IPS DF 19.7 (cell line): ENCODE measurements around the gene CYS1.
"Not testable (repeated sequence)": the region's sequence is repeated elsewhere in the genome, so short reads cannot be mapped to it uniquely, and the experiment has no call there.

Source experiments
- DNase-seq: peaks from one replicate; pipeline ENCODE4 v3.0.0-alpha.2; 2013; ENCODE audit warnings: low read depth, low spot score

The CYS1 gene

DNA sequence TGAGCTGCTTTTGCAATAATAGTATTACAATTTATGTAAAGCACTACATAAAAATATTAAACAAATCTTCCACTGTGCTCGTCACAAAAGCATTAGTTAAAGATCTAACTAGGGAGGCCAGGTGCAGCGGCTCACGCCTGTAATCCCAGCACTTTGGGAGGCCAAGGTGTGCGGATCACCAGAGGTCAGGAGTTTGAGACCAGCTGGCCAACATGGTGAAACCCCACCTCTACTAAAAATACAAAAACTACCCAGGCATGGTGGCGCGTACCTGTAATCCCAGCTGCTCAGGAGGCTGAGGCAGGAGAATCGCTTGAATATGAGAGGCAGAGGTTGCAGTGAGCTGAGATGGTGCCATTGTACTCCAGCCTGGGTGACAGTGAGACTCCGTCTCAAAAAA lies 49.4 kb downstream of the CYS1 start:
- DNase-seq: not testable (repeated sequence)

DNA sequence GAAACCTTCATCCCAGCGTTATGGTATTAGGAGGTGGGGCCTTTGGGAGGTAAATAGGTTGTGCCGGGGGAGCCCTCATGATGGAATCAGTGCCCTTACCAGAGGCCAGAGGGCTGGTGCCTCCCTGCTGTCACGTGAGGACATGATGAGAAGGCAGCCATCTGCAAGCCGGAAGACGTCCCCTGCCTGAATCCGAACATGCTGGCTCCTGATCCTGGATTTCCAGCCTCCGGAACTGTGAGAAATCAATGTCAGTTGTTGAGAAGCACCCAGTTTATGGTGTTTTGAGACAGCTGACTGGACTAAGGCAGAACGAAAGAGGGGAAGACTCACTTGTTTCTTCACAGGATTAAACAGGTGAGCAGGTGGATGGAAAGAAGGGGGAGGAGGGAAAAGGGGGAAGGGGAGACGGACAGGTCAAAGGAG lies 49.9 kb downstream of the CYS1 start:
- no peak for DNase-seq

DNA sequence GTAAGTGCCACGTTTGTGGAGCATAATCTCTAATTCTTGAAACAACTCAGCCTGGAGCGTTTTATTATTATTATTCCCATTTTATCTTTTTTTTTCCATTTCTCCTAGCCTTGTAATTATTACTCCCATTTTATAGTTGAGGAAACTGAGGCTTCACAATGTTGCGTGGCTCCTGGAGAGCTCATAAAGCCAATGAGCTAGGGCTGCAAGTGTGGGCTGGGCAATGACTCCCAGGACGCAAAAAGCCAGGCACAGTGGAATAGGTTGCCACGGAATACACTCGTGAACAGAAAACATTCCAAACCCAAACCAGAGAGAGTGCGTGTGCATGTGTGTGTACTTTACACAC lies 50.4 kb downstream of the CYS1 start:
- no peak for DNase-seq

DNA sequence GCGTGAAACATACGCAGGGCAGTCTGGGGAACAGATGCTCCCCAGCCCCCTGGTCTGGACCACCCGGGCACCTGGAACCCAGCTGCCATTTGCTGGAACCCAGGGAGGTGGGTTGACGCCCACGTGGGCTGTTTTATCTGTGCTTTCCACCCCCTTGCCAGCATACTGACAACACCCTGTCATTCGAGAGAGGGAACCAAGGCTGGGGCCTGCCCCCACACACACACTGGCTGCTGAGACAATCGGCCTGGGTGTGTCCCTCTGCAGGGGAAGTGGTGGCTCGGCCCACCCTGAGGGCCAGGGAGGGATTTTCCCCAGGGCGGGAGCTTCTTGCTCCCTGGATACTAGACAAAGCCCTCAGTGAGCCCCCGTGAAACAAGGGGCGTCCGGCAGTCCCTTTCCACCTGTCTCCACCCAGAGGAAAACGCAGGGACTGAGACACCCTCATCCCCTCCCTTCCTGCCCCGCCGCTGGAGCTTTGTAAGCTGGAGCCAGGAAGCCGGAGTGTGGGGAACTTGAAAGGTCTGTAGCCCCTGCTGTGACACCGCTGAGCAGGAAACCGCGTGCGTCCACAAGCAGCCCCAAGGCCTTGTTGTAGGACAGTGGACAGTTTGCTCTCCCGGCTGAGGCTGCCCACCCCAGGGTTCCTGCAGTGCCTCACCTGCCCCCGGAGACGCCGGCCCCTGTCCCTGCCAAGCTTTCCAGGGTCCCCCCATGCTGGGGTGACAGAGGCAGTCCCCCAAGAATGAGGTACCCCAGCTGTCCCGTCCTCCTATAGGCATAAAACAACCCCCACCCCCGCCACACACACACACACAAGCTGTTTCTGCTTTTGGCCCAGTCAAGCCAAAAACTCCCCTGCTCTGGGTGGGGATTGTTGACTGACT lies 51.0 kb downstream of the CYS1 start:
- no peak for DNase-seq

DNA sequence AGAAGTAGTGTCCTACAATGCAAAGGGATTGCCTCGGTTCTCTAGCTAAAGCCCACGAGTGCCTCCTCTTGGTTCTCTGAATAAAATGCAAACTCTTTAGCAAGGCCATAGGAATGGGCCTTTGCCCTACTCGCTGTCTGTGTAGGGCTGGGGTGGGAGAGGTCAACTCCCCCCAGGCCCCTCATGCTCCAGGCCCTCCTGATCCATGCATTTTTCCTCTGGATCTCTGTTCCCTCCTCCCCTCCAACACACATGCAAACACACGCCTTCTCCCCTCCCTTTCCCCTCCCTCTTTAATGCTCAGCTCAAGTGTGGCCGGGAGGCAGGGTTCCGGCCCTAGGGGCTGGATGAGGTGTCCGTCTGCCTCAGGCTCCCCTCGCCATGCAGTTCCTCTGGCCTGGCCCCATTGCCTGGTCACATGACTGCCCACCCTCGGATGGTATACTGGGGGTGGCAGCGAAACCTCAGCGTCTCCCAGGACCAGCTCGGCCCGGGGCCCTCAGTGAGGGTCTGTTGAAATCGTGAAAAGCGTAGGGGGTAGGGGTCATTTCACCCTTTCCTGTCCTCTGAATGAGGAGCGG lies 51.7 kb downstream of the CYS1 start:
- no peak for DNase-seq

DNA sequence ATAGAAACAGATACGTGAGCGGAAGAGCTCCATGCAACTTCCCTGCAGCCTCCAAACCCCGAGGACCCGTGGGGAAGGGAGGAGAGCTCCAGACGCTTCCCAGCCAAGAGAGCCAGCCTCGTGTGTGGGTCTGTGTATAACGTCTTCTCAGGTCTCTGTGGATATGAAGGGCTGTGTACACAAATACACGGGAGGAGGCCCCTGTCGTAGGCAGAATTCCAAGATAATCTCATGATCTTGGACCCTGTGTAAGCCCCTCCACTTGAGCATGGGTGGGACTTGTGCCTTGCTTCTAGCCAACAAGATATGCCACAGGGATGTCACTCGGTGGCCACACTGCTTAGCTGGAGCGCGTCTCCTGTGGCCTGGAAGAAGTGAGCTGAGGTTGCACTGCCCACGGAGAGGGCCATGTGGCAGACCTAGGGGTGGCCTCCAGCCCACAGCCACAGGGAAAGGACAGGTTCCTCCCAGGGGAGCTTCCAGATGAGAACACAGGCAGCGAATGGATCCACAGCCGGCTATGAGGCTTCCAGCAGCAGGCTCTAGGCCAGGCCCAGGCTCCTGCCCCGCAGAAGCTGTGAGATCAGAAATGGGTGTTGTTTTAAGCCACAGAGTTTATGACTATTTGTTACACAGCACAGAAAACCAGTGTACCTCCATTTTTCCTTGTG lies 52.4 kb downstream of the CYS1 start:
- DNase-seq: no peak

DNA sequence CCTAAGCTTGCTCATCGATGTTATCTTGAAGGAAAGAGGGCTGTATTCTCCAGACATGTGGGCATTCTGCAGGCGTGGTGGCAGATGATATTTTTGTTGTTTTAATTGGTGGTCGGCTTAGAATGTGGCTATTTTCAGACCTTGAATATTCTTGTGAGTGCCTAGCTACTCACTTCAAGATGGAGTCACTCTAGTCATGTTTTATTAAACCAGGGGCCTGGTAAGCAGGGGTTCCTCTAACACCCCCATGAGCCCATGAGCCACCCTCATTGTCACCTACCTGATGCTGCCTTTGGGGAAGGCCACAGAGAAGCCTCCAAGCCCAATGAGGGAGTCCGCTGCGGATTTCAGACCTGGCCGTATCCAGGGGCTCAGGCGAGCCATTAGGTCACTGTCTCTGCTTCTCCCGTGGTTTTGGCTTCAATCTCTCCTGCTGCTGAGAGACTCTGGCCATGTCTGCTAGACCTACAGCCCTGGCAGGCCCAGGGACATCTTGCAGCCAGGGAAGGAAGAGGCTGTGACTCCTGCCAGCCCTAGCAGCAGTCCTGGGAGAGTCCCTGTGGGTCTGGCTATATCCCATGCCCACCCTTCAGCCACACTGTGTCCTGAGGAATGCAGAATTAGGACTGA lies 53.2 kb downstream of the CYS1 start:
- no peak for DNase-seq

DNA sequence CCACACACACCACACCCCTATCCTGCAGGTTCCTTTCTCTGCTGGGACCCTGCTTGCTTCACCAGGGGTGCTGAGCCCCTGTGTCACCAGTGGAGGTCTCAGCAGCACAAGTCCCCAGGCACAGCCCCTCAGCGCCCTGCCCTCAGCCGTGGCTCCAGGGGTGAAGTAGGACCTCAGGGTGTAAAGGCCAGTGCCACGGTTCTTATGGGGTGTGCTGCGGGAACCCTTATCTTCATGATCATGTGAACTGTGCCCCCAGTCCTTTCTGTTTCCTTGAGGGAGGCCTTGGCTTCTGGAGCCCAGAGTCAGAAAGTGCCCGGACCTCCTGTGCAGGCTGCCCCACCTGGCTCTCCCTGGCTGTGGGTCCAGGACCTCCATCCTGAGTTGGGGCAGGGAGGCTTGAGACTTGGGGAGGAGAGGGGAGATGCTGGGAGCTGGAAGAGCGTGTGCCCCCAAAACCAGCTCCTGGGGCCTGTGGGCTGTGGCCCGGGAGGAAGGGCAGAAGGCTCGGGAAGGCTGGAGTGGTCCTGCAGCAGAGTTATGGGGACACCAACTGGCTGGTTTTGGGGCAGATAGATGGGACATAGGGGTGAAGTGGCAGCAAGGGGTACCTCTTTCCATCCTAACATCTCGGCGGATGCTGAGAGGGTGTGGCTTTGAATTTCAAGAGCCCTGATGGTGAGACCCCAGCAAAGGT lies 57.1 kb downstream of the CYS1 start:
- no peak for DNase-seq

DNA sequence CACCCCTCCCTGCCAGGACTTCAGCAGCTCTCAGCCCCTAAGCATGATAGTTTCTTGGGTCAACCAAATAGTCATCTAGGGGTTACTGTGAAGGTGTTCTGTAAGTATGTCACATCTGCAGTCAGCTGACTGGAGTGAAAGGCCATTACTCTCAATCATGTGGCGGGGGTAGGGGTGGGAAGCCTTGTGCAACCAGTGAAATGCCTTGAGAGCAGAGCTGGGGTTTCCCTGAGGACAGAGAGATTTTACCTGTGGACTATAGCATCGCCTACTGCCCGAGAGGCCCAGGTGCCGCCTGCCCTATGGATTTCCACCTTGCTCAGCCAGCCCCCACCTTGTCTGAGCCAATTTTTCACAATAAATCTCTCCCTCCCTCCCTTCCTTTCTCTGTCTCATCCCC lies 57.8 kb downstream of the CYS1 start:
- no peak for DNase-seq

DNA sequence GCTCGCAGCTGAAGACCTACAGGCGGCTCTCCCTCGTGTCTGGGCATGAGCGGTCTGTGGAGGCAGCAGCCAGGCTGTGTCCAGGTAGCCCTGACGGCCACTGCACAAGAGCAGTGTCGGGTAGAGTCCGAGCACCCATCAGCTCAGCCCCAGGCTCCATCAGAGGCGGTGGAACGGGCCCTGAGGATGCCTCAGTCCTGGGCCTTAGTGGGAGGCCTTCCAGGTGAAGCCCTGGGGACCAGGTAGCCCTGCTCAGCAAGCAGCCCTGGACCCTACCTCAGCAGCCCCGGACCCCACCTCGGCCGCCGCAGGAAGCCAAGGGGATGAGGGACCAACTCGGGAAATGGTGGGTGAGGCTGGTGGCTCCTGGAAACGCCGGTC lies 58.2 kb downstream of the CYS1 start:
- no peak for DNase-seq

DNA sequence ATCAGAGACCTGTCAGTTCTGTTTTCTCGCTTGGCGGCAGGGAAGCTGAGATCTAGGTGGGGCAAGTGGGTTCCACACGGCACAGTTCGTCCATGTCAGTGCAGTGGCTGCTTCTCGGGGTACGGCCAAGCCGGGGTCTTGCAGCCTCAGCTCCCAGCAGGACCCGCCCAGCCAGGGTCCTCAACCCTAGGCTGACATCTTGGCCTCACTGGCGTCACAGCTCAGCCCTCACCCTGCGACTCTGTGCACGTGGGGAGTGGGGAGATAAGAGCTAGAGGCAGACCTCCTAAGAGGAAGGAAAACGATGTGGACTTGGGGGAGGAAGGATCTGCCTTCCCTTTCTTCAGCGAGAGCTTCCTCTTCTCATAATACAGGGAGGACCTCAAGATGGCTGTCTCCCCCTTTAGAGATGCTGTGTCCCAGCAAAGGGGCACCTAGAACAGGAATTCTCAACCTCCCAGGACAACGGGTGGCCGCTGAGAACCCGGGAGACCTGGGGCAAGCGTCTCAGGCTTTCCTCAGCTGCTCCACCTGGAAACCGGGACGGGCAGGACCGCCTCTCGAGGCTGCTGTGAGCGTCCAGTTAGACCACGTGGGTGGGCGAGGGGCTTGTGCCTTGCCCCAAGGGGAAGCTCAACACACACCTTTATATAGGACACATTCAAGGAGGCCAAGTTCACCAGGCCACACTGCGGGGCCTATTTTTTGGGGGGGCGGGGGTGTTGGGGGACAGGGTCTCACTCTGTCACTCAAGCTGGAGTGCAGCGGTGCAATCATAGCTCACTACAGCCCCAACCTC lies 60.4 kb downstream of the CYS1 start:
- no peak for DNase-seq

DNA sequence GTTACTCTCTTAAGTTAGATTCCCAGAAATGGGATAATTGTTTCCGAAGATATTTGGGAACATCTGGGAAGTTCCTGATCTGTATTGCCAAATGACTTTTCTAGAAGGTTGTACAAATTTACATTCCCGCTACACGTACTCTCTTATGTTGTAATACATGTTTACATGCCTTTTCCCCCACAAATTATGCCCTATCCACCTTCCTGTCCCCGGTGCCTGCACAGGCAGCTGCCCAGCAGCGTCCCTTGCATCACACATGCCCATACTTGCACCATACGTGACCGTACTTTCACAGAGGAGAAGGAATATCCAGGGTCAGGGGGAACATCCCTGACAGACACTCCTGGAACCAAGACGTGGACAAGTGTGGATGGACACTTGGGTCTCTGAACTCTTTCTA lies 61.0 kb downstream of the CYS1 start:
- no peak for DNase-seq

DNA sequence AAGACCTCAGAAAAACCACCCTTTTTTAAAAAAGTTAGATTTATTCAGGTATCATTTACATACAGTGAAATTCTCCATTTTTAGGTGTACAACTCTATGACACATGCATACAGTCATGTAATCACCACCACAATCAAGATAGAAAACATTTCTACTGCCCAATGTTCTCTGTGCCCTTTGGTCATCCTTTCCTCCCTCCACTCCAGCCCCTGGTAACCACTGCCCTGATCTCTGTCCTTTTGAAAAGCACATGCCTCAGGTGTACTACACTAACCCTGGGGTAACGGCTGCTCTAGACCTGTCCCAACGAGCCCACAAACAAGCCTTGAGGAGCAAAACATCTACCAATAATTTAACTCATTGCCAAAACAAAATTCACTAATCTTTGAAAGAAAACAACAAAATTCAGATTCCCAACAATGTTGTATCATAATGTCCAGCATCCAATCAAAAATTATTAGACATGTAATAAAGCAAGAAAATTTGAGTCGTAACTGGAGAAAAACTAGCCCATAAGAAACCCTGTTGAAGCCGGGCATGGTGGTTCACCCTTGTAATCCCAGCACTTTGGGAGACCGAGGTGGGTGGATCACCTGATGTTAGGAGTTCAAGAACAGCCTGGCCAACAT lies 62.8 kb downstream of the CYS1 start:
- no peak for DNase-seq

DNA sequence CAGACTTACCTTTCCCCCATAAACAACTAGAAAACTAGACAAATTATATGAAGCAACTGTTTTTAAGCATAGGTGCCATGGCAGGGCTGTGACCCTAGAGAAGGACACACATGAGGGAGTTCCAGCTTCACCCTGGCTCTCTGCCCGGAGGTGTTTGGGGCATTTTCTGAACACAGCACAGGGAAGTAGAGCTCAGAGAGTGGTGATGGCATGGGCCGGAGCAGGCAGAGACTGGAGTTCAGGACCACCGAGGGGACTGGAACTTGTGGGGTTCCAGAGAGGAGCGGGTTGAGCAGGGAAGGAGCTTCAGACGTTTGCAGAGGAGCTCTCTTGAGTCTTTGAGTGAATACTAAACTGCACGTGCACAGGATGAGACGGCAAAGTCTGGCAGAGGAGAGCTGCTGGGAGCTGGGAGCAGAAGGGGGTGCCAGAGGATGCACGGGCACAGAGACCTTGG lies 63.4 kb downstream of the CYS1 start:
- no peak for DNase-seq

DNA sequence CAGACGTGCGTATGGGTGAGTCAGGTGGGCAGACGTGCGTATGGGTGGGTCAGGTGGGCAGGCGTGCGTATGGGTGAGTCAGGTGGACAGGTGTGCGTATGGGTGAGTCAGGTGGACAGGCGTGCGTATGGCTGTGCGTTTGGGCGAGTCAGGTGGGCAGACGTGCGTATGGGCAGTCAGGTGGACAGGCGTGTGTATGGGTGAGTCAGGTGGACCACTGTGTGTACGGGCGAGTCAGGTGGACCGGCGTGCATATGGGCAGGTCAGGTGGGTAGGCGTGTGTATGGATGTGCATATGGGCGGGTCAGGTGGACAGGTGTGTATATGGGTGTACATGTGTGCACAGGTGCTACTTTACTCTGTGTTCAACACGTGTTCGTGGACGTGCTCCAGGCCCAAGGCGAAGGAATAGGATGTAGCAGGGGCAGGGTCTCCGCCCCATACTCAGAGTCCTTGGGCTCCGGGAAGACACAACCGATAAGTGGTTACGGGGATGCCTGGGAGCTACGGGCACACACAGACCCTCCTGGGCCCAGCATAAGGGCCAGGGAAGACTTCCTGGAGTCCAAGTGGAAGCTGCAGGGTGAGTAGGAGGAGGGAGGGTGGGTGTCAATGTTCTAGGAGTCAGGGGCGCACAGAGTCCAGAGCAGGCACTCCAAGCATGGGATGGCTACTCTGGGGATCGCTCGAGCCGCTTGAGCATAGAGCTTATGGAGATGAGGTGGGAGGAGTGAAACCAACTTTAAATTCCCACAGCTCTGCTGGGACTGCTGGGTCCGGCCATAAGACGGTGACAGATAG lies 64.0 kb downstream of the CYS1 start:
- DNase-seq: no peak

DNA sequence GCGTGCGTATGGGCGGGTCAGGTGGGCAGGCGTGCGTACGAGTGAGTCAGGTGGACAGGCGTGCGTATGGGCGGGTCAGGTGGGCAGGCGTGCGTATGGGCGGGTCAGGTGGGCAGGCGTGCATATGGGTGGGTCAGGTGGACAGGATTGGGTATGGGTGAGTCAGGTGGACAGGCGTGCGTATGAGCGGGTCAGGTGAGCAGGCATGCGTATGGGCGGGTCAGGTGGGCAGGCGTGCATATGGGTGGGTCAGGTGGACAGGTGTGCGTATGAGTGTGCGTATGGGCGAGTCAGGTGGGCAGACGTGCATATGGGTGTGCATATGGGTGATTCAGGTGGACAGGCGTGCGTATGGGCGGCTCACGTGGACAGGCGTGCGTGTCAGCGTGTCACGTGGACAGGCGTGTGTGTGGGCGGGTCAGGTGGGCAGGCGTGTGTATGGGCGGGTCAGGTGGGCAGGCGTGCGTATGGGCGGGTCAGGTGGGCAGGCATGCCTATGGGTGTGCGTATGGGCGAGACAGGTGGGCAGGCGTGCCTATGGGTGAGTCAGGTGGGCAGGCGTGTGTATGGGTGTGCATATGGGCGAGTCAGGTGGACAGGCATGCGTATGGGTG lies 64.7 kb downstream of the CYS1 start:
- not testable (repeated sequence) for DNase-seq

DNA sequence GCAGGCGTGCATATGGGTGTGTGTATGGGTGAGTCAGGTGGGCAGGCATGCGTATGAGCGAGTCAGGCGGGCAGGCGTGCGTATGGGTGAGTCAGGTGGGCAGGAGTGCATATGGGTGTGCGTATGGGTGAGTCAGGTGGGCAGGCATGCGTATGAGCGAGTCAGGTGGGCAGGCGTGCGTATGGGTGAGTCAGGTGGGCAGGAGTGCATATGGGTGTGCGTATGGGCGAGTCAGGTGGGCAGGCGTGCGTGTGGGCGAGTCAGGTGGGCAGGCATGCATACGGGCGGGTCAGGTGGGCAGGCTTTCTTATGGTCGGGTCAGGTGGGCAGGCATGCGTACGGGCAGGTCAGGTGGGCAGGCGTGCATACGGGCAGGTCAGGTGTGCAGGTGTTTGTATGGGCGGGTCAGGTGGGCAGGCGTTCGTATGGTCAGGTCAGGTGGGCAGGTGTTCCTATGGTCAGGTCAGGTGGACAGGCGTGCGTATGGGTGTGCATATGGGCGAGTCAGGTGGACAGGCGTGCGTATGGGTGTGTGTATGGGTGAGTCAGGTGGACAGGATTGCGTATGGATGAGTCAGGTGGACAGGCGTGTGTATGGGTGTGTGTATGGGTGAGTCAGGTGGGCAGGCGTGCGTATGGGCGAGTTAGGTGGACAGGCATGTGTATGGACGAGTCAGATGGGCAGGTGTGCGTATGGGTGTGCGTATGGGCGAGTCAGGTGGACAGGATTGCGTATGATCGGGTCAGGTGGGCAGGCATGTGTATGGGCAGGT lies 65.6 kb downstream of the CYS1 start:
- DNase-seq: no peak

DNA sequence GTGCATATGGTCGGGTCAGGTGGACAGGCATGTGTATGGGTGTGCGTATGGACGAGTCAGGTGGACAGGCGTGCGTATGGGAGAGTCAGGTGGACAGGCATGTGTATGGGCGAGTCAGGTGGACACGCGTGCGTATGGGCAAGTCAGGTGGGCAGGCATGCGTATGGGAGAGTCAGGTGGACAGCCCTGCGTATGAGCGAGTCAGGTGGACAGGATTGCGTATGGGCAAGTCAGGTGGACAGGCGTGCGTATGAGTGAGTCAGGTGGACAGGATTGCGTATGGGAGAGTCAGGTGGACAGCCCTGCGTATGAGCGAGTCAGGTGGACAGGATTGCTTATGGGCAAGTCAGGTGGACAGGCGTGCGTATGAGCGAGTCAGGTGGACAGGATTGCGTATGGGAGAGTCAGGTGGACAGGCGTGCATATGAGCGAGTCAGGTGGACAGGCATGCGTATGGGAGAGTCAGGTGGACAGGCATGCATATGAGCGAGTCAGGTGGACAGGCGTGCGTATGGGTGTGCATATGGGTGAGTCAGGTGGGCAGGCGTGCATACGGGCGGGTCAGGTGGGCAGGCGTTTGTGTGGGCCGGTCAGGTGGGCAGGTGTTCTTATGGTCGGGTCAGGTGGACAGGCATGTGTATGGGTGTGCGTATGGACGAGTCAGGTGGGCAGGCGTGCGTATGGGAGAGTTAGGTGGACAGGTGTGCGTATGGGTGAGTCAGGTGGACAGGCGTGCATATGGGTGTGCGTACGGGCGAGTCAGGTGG lies 66.4 kb downstream of the CYS1 start:
- not testable (repeated sequence) for DNase-seq
